HG03460 (cell line): ENCODE data around the gene RAB17.

Experiments
- ATAC-seq: cut with Tn5 transposase; IDR thresholded peaks from one replicate; pipeline ENCODE4 v1.9.1; 2021; ENCODE audit not compliant: unreplicated experiment

The RAB17 gene

GRCh38 chr2:237565974-237566373 is 24.6 kb downstream of the RAB17 start:
- ATAC-seq = no peak

GRCh38 chr2:237564526-237565131 is 25.9 kb downstream of the RAB17 start:
- no peak for ATAC-seq

DNA sequence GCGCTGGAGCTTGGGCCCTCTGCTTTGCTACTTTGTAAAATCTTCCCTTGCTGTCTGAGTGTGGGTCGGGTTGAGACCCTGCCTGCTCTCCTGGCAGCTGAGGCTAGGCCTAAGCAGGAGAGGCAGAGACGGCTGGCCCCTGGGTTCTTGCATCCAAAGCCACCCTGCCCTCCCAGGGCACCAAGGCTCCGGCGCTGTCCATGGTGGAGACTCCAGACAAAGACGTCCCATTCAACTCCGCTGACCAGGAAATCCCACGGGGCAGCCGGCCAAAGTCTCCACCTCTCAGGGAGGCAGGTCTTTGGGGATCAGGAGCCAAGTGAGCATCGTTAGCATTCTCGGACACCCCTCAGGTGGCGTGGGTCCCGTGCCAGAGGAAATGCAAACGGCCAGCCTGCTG is 26.7 kb downstream of the RAB17 start:
- ATAC-seq = no peak

DNA sequence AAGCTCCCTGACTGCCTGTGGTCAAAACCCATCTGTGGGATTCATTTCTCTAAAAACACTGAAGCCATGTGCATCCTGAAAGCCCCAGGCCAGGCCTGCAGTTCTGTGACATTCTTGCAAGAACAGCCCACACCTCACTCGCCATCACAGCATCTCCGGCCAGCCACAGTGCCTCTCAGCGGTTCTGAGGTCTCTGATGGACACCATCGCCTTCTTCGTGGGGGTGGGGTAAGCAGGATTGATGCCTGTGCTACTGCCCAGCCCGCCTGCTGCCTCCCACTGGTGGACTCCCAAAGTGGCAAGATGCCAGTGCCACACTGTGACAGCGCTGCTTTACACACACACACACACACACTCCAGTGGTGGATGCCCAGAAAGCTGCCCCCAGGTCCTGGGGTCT is 29.3 kb downstream of the RAB17 start:
- ATAC-seq = no peak

DNA sequence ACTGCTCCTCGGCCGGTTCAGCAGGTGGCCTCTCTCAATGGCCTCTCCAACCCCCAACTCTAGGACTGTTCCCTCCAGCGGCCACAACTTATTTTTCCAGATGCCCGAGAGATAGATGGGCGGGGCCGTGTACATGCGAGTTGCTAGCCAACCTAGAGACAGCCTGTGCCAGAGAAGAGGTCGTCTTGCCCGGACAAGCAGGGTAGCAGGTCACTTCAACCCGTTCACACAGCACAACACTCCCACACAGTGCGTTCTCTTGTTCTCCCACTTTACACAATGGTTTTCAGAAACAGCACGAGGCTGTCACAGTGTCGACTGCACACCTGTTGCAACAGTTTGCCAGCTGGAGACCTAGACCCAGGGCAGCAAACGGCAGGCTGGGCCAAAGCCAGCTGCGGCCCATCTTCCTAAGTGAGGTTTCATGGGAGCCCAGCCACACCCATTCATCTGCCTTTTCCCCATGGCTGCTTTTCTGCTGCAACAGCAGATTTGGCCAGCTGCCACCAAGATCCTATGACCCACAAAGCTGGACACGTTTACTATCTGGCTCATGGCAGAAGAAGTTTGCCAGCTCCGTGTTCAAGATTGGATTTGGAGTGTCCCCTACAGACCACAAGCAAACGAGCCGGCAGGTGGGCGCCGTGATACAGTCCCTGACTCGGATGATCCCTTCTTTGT is 31.4 kb downstream of the RAB17 start:
- ATAC-seq = no peak

- ATAC-seq = peak; percentile 14
These were observed 32.9 kb downstream of the RAB17 start for GRCh38 chr2:237557633-237558015.

GRCh38 chr2:237556773-237557632 is 33.5 kb downstream of the RAB17 start:
- peak; percentile 95 for ATAC-seq

DNA sequence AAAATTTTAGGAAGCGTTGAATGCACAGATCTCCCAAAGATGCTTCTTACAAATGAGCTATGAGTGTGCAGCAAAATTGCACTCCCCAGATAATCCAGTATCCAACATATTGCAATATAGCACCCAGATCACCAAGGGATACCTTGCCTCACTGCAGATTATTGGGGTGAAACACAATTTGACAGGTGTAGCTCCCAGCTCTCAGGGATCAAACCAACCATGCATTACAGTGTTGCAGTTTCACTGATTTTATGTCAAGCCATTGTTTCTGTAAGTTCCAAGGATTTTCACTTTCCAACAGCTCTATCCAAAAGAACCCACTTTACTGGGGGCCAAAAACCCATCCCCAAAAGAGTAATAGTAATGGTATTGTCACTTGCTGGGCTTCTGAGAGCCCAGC is 35.0 kb downstream of the RAB17 start:
- ATAC-seq = no peak

DNA sequence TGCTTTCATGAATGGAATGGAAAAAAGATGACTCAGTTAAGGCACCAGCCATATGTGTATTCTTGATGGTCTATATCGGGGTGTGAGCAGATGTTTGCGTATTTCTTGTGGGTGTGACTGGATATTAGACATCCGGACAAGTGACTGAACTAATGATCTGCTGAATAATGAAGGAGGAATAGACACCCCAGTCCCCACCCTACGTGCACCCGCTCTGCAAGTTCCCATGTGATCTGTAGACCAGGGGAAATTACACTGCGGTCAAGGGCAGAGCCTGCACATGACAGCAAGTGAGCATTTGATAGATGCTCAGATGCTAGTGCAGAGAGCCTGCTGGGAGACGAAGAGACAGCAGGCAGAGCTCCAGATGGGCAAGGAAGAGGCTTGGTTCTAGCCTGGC is 36.6 kb downstream of the RAB17 start:
- ATAC-seq = no peak

GRCh38 chr2:237552908-237553307 is 37.6 kb downstream of the RAB17 start:
- no peak for ATAC-seq

DNA sequence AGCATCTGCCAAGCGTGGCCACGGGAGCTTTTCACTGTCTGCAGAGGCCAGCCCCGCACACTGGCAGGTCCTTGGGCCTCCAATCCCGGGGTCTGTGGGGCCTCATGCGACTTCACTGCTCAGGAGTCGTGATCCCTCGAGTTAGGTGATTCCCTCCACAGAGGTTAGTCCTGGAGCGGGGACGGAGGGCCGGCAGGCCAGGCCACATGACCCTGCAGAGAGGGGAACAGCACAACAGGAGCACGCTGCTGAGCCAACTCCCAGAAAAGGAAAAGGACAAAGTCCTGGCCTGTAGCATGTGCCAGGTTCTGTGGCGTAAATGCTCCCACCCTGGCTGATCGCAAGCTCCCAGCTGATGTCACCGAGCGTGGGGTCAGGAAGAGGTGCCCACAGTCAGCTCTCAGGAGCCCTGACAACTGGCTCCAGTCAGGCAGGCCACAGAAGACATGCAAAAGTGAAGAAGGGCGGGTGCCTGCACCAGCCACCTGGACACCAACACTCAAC is 39.4 kb downstream of the RAB17 start:
- ATAC-seq = no peak

DNA sequence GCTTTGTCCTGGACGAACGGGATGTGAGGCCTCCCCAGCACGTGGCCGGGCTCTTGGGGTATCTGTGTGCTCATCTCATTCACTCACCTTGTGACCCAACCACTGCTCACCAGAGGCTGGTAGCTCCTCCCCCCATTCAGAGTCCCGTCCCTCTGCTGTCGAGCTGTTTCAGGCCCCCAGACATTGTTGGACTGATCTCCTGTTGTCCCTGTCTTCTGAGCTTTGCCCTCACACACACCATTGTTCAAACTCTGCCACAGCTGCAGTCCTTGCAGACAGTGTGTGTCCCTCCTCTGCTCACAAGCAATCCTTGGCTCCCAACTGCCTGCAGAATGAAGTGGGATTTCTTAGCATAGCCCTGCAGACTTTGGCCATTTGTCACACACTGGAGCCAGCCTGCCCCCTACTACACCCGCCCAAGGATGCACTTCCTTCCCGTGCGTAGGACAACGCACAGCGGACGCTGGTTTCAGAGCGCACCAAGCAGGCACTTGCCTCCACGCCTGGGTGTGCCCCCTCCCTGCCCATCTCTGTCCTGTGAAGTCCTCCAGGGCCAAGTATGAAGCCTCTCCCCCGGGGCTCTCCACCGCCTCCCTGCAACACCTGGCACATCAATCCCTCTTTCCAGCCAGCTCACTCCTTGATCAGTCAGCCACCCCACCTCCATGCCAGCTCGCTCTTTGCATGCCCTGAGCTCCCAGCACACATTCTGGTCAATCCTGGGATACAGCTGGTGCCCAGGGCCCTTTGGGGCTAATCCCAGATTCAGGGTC is 40.7 kb downstream of the RAB17 start:
- ATAC-seq = no peak

DNA sequence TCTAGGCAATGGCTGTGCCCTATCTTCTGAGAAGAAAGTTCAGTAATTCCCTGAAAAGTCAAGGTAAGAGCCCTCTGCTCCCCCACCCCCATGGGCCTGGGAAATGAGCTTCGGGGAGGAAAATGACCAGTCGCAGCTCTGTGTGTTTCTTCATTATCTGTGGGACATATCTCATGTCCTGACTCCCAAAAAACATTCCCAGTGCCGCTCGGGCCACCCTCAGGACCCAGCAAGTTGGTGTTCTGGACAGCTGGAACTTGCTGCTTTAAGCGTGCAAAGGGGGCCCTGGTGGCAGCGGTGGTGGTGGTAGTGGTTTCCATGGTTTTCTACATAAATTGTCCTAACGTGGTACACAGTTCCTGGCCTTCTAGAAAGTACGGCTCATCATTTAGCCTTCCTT is 41.3 kb downstream of the RAB17 start:
- ATAC-seq = no peak

DNA sequence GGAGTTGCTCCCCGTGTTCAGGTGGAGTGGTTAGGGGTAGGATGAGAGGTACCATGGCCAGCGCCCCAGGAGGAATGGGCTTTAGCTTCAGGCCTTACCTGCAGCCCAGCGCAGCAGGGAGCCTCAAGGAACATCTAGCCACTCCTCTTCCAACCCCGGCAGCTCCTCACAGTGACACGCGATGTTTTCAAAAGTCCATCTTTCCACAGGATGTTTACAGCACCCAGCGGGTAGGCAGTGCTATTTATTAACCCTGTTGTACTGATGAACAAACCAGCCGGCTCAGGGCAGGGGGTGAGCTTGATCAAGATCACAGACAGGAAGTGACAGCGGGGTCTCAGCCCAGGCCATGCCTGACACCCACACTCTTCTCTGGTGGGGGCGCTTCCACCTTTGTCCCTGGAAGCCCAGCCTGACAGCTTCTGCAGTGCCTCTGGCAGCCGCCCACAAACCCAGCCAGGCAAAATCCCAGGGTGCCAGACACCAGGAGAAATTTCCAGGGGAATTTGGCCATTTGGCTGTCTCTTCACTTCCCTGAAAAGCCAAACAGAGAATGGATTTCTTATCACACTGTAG is 42.6 kb downstream of the RAB17 start:
- no peak for ATAC-seq

GRCh38 chr2:237546876-237547395 is 43.6 kb downstream of the RAB17 start:
- ATAC-seq = no peak

GRCh38 chr2:237546040-237546875 is 44.3 kb downstream of the RAB17 start:
- ATAC-seq = no peak

DNA sequence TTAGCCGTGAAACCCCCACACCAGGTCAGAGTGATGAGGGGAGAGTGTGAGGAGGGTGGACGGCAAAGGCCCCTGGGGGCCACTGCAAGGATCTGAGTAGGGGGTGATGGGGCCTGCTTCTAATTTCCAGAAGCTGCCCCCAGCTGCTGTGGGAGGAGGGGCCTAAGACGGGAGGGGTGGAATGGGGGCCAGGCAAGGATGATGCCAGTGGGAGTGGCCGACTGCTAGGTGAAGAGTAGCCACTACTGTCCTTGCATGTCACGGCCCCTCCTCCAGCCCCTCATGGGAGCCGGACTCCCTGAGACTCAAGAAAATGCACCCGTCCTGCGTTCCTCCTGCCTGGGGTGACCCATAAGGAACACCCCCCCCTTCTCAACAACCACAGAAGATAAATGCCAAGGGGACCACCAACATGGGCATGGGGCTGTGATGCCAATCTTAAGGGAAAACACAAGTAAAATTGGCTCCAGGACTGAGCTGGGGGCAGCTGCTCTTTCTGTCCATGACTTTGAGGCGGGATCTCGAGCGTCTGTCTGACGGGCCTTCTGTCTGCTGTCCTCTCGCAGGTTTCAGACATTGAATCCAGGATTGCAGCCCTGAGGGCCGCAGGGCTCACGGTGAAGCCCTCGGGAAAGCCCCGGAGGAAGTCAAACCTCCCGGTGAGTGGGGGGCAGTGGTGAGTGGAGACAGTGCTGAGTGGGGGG is 48.4 kb downstream of the RAB17 start:
- no peak for ATAC-seq

- ATAC-seq = no peak
These were observed 49.3 kb downstream of the RAB17 start for GRCh38 chr2:237541243-237541642.

GRCh38 chr2:237540823-237541222 is 49.7 kb downstream of the RAB17 start:
- no peak for ATAC-seq
